Liver (tissue), 3 donors: ENCODE data around the gene CHDH.

ENCODE experiments used
- EGR1 ChIP-seq, 2 donors: IDR thresholded peaks; 2 replicates each; pipeline ENCODE4 v1.6.1; 2016 to 2018; ENCODE audit warnings: antibody characterized with exemption in 2 of 2, low read depth in 2 of 2
- FOXA1 ChIP-seq: IDR thresholded peaks from 2 replicates; pipeline ENCODE4 v1.6.1; 2016; ENCODE audit warnings: antibody characterized with exemption
- GABPA ChIP-seq, 2 donors: IDR thresholded peaks in 1 of 2; conservative IDR thresholded peaks in 1 of 2; 2 replicates each; pipeline ENCODE4 v1.6.1; 2016; ENCODE audit warnings: antibody characterized with exemption in 2 of 2, mild to moderate bottlenecking in 1 of 2, moderate library complexity in 1 of 2
- NR2F2 ChIP-seq: IDR thresholded peaks from 2 replicates; pipeline ENCODE4 v1.6.1; 2016; ENCODE audit warnings: antibody characterized with exemption
- RAD21 ChIP-seq, 2 donors: IDR thresholded peaks; 2 replicates each; pipeline ENCODE4 v1.6.1; 2016; ENCODE audit warnings: antibody characterized with exemption in 2 of 2, mild to moderate bottlenecking in 2 of 2
- SP1 ChIP-seq: IDR thresholded peaks from 2 replicates; pipeline ENCODE4 v1.6.1; 2018; ENCODE audit warnings: antibody characterized with exemption, mild to moderate bottlenecking
- TAF1 ChIP-seq: conservative IDR thresholded peaks from 2 replicates; pipeline ENCODE4 v1.6.1; 2016; ENCODE audit warnings: antibody characterized with exemption, mild to moderate bottlenecking
- TF ChIP-seq, protein P1 (sequence below): fragments of 150-350 bp; IDR thresholded peaks from 2 replicates; pipeline ENCODE4 v1.5.1; 2017; ENCODE audit warnings: improper control_type of control experiment, low read depth, low read length; ENCODE audit not compliant: missing input control
- TF ChIP-seq, protein P2 (sequence below): IDR thresholded peaks from 2 replicates; pipeline ENCODE4 v1.6.1; 2016; ENCODE audit warnings: antibody characterized with exemption, mild to moderate bottlenecking
- TF ChIP-seq, protein P3 (sequence below): IDR thresholded peaks from 2 replicates; pipeline ENCODE4 v1.6.1; 2016; ENCODE audit warnings: antibody characterized with exemption
- donor health status: healthy.
- donor health status: healthy.

DNA sequence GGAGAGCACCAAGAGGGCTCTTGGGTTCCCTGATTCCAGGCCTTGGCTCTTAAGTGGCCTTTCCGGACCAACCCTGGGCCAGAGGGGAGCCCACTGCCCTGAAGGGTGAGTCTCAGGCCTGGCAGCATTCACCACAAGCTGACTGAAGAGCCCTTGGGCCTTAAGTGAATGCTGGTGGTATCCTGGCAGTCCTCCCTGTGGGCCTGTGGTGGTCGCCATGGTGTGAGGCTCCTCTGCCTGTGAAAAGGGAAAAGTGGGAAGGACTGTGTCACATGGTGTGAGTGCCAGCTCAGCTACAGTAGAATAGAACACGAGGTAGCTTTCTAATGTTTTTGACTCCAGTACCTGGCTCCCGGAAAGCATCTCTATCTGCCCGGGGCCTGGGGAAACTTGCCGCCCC, 15.3 kb downstream of the CHDH start:
- TF ChIP-seq NR2F2 (no peak), FOXA1 (no peak), RAD21 (IDR thresholded peaks at IDR 0.05) (no peak), EGR1 (IDR thresholded peaks at IDR 0.05; ENCODE audit: low read depth in 2 of 2) (no peak), TAF1 (no peak), GABPA (IDR thresholded peaks at IDR 0.05 in 1 of 2, conservative IDR thresholded peaks at IDR 0.05 in 1 of 2) (no peak), SP1 (no peak)
- TF ChIP-seq, protein P1, sequence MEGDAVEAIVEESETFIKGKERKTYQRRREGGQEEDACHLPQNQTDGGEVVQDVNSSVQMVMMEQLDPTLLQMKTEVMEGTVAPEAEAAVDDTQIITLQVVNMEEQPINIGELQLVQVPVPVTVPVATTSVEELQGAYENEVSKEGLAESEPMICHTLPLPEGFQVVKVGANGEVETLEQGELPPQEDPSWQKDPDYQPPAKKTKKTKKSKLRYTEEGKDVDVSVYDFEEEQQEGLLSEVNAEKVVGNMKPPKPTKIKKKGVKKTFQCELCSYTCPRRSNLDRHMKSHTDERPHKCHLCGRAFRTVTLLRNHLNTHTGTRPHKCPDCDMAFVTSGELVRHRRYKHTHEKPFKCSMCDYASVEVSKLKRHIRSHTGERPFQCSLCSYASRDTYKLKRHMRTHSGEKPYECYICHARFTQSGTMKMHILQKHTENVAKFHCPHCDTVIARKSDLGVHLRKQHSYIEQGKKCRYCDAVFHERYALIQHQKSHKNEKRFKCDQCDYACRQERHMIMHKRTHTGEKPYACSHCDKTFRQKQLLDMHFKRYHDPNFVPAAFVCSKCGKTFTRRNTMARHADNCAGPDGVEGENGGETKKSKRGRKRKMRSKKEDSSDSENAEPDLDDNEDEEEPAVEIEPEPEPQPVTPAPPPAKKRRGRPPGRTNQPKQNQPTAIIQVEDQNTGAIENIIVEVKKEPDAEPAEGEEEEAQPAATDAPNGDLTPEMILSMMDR, result no peak
- TF ChIP-seq, protein P2, sequence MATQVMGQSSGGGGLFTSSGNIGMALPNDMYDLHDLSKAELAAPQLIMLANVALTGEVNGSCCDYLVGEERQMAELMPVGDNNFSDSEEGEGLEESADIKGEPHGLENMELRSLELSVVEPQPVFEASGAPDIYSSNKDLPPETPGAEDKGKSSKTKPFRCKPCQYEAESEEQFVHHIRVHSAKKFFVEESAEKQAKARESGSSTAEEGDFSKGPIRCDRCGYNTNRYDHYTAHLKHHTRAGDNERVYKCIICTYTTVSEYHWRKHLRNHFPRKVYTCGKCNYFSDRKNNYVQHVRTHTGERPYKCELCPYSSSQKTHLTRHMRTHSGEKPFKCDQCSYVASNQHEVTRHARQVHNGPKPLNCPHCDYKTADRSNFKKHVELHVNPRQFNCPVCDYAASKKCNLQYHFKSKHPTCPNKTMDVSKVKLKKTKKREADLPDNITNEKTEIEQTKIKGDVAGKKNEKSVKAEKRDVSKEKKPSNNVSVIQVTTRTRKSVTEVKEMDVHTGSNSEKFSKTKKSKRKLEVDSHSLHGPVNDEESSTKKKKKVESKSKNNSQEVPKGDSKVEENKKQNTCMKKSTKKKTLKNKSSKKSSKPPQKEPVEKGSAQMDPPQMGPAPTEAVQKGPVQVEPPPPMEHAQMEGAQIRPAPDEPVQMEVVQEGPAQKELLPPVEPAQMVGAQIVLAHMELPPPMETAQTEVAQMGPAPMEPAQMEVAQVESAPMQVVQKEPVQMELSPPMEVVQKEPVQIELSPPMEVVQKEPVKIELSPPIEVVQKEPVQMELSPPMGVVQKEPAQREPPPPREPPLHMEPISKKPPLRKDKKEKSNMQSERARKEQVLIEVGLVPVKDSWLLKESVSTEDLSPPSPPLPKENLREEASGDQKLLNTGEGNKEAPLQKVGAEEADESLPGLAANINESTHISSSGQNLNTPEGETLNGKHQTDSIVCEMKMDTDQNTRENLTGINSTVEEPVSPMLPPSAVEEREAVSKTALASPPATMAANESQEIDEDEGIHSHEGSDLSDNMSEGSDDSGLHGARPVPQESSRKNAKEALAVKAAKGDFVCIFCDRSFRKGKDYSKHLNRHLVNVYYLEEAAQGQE, result no peak
- TF ChIP-seq, protein P3, sequence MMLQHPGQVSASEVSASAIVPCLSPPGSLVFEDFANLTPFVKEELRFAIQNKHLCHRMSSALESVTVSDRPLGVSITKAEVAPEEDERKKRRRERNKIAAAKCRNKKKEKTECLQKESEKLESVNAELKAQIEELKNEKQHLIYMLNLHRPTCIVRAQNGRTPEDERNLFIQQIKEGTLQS, result no peak
